Lung (tissue), 12 donors: ENCODE measurements around the gene MS4A15. TPM values are rescaled to one million over a fixed set of nuclear protein-coding genes. Genes with fewer than 3 reads are reported as not detected.

ENCODE experiments used
- ATAC-seq: fragments of 200-7000 bp; cut with Tn5 transposase; one replicate; pipeline ENCODE4 v1.9.1; 2020; ENCODE audit warnings: moderate number of reproducible peaks; ENCODE audit not compliant: insufficient read depth, low FRiP score
- DNase-seq, 3 donors: peaks; one replicate each; pipeline ENCODE4 v3.0.0-alpha.2; 2013 to 2017
- H3K27ac ChIP-seq, 2 donors: one replicate each; pipeline ENCODE4 v1.5.1; 2013; ENCODE audit warnings: mild to moderate bottlenecking in 2 of 2, moderate library complexity in 2 of 2, control low read depth in 1 of 2, inconsistent platforms in 1 of 2, low read depth in 1 of 2, low read length in 1 of 2
- H3K27me3 ChIP-seq, 3 donors: one replicate each; pipeline ENCODE4 v1.5.1; 2013; ENCODE audit warnings: low read length in 2 of 3; ENCODE audit not compliant: control insufficient read depth in 3 of 3, insufficient read depth in 3 of 3
- H3K36me3 ChIP-seq, 4 donors: one replicate each; pipeline ENCODE4 v1.5.1; 2013; ENCODE audit warnings: low read length in 4 of 4, mild to moderate bottlenecking in 1 of 4, moderate library complexity in 1 of 4; ENCODE audit not compliant: control insufficient read depth in 4 of 4, insufficient read depth in 4 of 4
- H3K4me1 ChIP-seq, 5 donors: one replicate each; pipeline ENCODE4 v1.5.1; 2013; ENCODE audit warnings: low read length in 5 of 5, mild to moderate bottlenecking in 2 of 5, moderate library complexity in 1 of 5; ENCODE audit not compliant: control insufficient read depth in 5 of 5, insufficient read depth in 5 of 5
- H3K4me3 ChIP-seq: one replicate; pipeline ENCODE4 v1.5.1; 2013; ENCODE audit warnings: mild to moderate bottlenecking, control low read depth, moderate library complexity
- H3K9ac ChIP-seq, 2 donors: one replicate each; pipeline ENCODE4 v1.5.1; 2013; ENCODE audit warnings: low read length in 2 of 2, control low read depth in 1 of 2; ENCODE audit not compliant: insufficient read depth in 1 of 2
- H3K9me3 ChIP-seq, 4 donors: one replicate each; pipeline ENCODE4 v1.5.1; 2013; ENCODE audit warnings: low read length in 3 of 4, mild to moderate bottlenecking in 1 of 4, moderate library complexity in 1 of 4; ENCODE audit not compliant: control insufficient read depth in 4 of 4, insufficient read depth in 3 of 4
- WGBS, 2 donors: extraction: QIAGEN DNeasy Blood & Tissue Kit; methylation state at CpG; one replicate each; pipeline ENCODE4 v1.1.7; 2013; 5-methylcytosine and 5-hydroxymethylcytosine counted together
- polyA plus RNA-seq, 2 donors: library from polyadenylated mRNA; stranded (reverse); fragments of 200-250 nt; gene quantifications; one replicate each; pipeline ENCODE4 v1.2.1, GENCODE V29; 2013
- total RNA-seq, 2 donors: library from RNA; depleted of rRNA in 1 of 2; stranded (reverse); fragments of >200 nt in 1 of 2; gene quantifications; one replicate each; pipeline ENCODE4 v1.2.1, GENCODE V29; 2014 to 2021
- TF ChIP-seq, protein P1 (sequence below): IDR thresholded peaks from 2 replicates; pipeline ENCODE4 v1.5.1; 2012; ENCODE audit warnings: mild to moderate bottlenecking; ENCODE audit errors: control extremely low read depth, extremely low read depth
- donor health status: control.
- donor health status: control.
- donor health status: Bipolar disorder and iron deficiency.
- donor health status: healthy.
- donor health status: DM: yes; HTN: yes; CAD: no.

The MS4A15 gene
- total and polyA plus RNA-seq, 4 donors, result 9.8 to 38.9 (median 26.8) TPM; not detected in 1

- H3K9me3 ChIP-seq, result peaks cover 0 to 4% (median 1%) of the 10 kb centered on the region in 4 donors
- DNase-seq, result no peak
- no peaks in the 10 kb centered on the region for H3K36me3 ChIP-seq
- ATAC-seq, result no peak
- H3K4me3 ChIP-seq, result no peak overlapping the region
- no peak overlapping the region for H3K9ac ChIP-seq
- H3K27ac ChIP-seq, result no peak overlapping the region
- 67 to 88% methylated on average over 3 of the region's 3 CpGs for WGBS, 2 donors
- H3K4me1 ChIP-seq, result no peaks in the 10 kb centered on the region
- TF ChIP-seq, protein P1, sequence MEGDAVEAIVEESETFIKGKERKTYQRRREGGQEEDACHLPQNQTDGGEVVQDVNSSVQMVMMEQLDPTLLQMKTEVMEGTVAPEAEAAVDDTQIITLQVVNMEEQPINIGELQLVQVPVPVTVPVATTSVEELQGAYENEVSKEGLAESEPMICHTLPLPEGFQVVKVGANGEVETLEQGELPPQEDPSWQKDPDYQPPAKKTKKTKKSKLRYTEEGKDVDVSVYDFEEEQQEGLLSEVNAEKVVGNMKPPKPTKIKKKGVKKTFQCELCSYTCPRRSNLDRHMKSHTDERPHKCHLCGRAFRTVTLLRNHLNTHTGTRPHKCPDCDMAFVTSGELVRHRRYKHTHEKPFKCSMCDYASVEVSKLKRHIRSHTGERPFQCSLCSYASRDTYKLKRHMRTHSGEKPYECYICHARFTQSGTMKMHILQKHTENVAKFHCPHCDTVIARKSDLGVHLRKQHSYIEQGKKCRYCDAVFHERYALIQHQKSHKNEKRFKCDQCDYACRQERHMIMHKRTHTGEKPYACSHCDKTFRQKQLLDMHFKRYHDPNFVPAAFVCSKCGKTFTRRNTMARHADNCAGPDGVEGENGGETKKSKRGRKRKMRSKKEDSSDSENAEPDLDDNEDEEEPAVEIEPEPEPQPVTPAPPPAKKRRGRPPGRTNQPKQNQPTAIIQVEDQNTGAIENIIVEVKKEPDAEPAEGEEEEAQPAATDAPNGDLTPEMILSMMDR, result no peak
- H3K27me3 ChIP-seq, result peaks cover 0 to 3% (median 0%) of the 10 kb centered on the region in 3 donors
Measured at GRCh38 chr11:60792521-60792920, 35.9 kb downstream of the MS4A15 start.

- peaks cover 0 to 10% (median 0%) of the 10 kb centered on the region in 3 donors for H3K27me3 ChIP-seq
- no peak overlapping the region for H3K27ac ChIP-seq
- no peak overlapping the region for H3K9ac ChIP-seq
- DNase-seq, result no peak
- 66 to 83% methylated on average over 6 of the region's 6 CpGs for WGBS, 2 donors
- no peaks in the 10 kb centered on the region for H3K36me3 ChIP-seq
- H3K4me1 ChIP-seq, result no peaks in the 10 kb centered on the region
- no peak for ATAC-seq
- H3K4me3 ChIP-seq, result no peak overlapping the region
- H3K9me3 ChIP-seq, result peaks cover 0 to 4% (median 1%) of the 10 kb centered on the region in 4 donors
- TF ChIP-seq, protein P1, result no peak
Measured at GRCh38 chr11:60795291-60795690, 38.6 kb downstream of the MS4A15 start.

- Histone ChIP-seq H3K27ac (no peak overlapping the region), H3K9me3 (peaks cover 0 to 3% (median 0%) of the 10 kb centered on the region in 4 donors), H3K4me3 (no peak overlapping the region), H3K36me3 (no peaks in the 10 kb centered on the region), H3K4me1 (no peaks in the 10 kb centered on the region), H3K9ac (no peak overlapping the region), H3K27me3 (peaks cover 0 to 13% (median 0%) of the 10 kb centered on the region in 3 donors)
- 88 to 93% methylated on average over 17 of the region's 17 CpGs for WGBS, 2 donors
- TF ChIP-seq, protein P1, result no peak
- ATAC-seq (no peak), DNase-seq (no peak)
Measured at GRCh38 chr11:60797846-60798630, 41.4 kb downstream of the MS4A15 start.
